Mononuclear cell (primary cell): ENCODE data around the gene PSMG4. TPM values are rescaled to one million over a fixed set of nuclear protein-coding genes. Genes with fewer than 3 reads are reported as not detected.

Source experiments
- total RNA-seq: library from RNA; depleted of rRNA; stranded (reverse); fragments of >200 nt; gene quantifications from one replicate; pipeline ENCODE4 v1.2.3, GENCODE V29; 2012

The PSMG4 gene
- total RNA-seq, 1 donor, result 11.8 TPM

Other genes starting within 250 kb of the PSMG4 start
- 19.0 TPM for gene RIPK1, start 190.5 kb upstream of the PSMG4 start, total RNA-seq
- gene BPHL, start 140.2 kb upstream of the PSMG4 start, total RNA-seq, result 2.4 TPM
- 14.6 TPM for gene TUBB2A, start 101.4 kb upstream of the PSMG4 start, total RNA-seq
- 0.84 TPM for gene TUBB2B, start 31.3 kb upstream of the PSMG4 start, total RNA-seq
- gene SLC22A23, start 198.1 kb downstream of the PSMG4 start, total RNA-seq, result 6.0 TPM